Measurements from ENCODE around the gene STK26. TPM values are rescaled to one million over a fixed set of nuclear protein-coding genes. Genes with fewer than 3 reads are reported as not detected.

STK26 gene
- total and polyA plus RNA-seq, 2 of the 13 experiments (the other 11 are each of a cell fraction or from before 2014, with no cell fraction given): 16.9 to 47.9 TPM

GRCh38 chrX:132114607-132115006, 91.5 kb downstream of the STK26 start:
- H3K4me3 ChIP-seq (replicated peaks in 1 of 3; ENCODE audit: insufficient read depth in 1 of 3, low read depth in 2 of 3, low read length in 3 of 3): no peak overlapping the region
- POLR2A ChIA-PET: no interaction called here
- H3K27ac ChIP-seq (ENCODE audit: extremely low read length, insufficient read depth, low read length): no peak overlapping the region
- no peaks in the 10 kb centered on the region for H3K36me3 ChIP-seq (replicated peaks in 1 of 2; ENCODE audit: control insufficient read depth in 1 of 2, insufficient read depth in 2 of 2, low read length in 2 of 2)
- no peaks in the 10 kb centered on the region for H3K9me3 ChIP-seq (ENCODE audit: low read length)
- intact Hi-C loops (cut with micrococcal nuclease; ENCODE audit: unreplicated experiment) (no loop called here), in situ Hi-C loops (cut with HindIII; ENCODE audit: extremely low pct_ligation_motif_present, low pct_unique_long_range_greater_than_20kb) (no loop called here)
- H2AFZ ChIP-seq (ENCODE audit: low read length): no peak overlapping the region
- CTCF ChIA-PET (ENCODE audit: low intra/inter-chr PET ratio, low total read pairs): no interaction called here
- FAIRE-seq (no peak), DNase-seq (ENCODE audit: low spot score) (no peak), ATAC-seq (no peak)
- H3K27me3 ChIP-seq (ENCODE audit: control insufficient read depth in 1 of 2, insufficient read depth in 2 of 2, low read length in 2 of 2): no peaks in the 10 kb centered on the region
- H3K9ac ChIP-seq (ENCODE audit: insufficient read depth, low read depth, low read length): no peak overlapping the region
- no peaks in the 10 kb centered on the region for H4K20me1 ChIP-seq (ENCODE audit: insufficient read depth, low read length)
- no peaks in the 10 kb centered on the region for H3K79me2 ChIP-seq (ENCODE audit: insufficient read depth, low read length)
- no peaks in the 10 kb centered on the region for H3K4me1 ChIP-seq (ENCODE audit: insufficient read depth, low read length)
- no peak overlapping the region for H3K4me2 ChIP-seq (ENCODE audit: low read depth, low read length)
- no TSS peak for BruUV-seq (replicated peaks)
- TF ChIP-seq ZNF543 (CRISPR knock-in tag; IDR thresholded peaks at IDR 0.05): no peak
- no peak for TF ChIP-seq U2AF2 (IDR thresholded peaks at IDR 0.05; ENCODE audit: low read depth, low read length)

- no peak for ATAC-seq
- Histone ChIP-seq H4K20me1 (ENCODE audit: insufficient read depth, low read length) (no peaks in the 10 kb centered on the region), H3K4me1 (ENCODE audit: insufficient read depth, low read length) (no peaks in the 10 kb centered on the region), H3K4me3 (replicated peaks in 1 of 3; ENCODE audit: insufficient read depth in 1 of 3, low read depth in 2 of 3, low read length in 3 of 3) (no peak overlapping the region), H3K27me3 (ENCODE audit: control insufficient read depth in 1 of 2, insufficient read depth in 2 of 2, low read length in 2 of 2) (no peaks in the 10 kb centered on the region), H3K27ac (ENCODE audit: extremely low read length, insufficient read depth, low read length) (no peak overlapping the region), H3K9ac (ENCODE audit: insufficient read depth, low read depth, low read length) (no peak overlapping the region), H3K9me3 (ENCODE audit: low read length) (no peaks in the 10 kb centered on the region), H3K79me2 (ENCODE audit: insufficient read depth, low read length) (no peaks in the 10 kb centered on the region), H2AFZ (ENCODE audit: low read length) (no peak overlapping the region), H3K36me3 (replicated peaks in 1 of 2; ENCODE audit: control insufficient read depth in 1 of 2, insufficient read depth in 2 of 2, low read length in 2 of 2) (no peaks in the 10 kb centered on the region), H3K4me2 (ENCODE audit: low read depth, low read length) (no peak overlapping the region)
- BruUV-seq (replicated peaks): no TSS peak
- POLR2A ChIA-PET: no interaction called here
- in situ Hi-C loops (cut with HindIII; ENCODE audit: extremely low pct_ligation_motif_present, low pct_unique_long_range_greater_than_20kb): no loop called here
- no peak for FAIRE-seq
- intact Hi-C loops (cut with micrococcal nuclease; ENCODE audit: unreplicated experiment): no loop called here
- 17% methylated on average over 5 of the region's 5 CpGs for WGBS (ENCODE audit: low lambda C conversion rate)
- no peak for DNase-seq (ENCODE audit: low spot score)
- CTCF ChIA-PET (ENCODE audit: low intra/inter-chr PET ratio, low total read pairs): no interaction called here
- TF ChIP-seq CBX2 (IDR thresholded peaks at IDR 0.05; ENCODE audit: low read depth, low read length) (no peak), CBX2 (CRISPR knock-in tag; IDR thresholded peaks at IDR 0.05; ENCODE audit: low read depth) (no peak), ZNF850 (CRISPR knock-in tag; conservative IDR thresholded peaks at IDR 0.05) (no peak), ELF3 (CRISPR knock-in tag; IDR thresholded peaks at IDR 0.05) (no peak), NFKB2 (CRISPR knock-in tag; IDR thresholded peaks at IDR 0.05; ENCODE audit: borderline replicate concordance) (no peak), ARID4A (CRISPR knock-in tag; IDR thresholded peaks at IDR 0.05; ENCODE audit: borderline replicate concordance) (no peak), TEF (CRISPR knock-in tag; IDR thresholded peaks at IDR 0.05) (no peak), YEATS4 (CRISPR knock-in tag; IDR thresholded peaks at IDR 0.05; ENCODE audit: borderline replicate concordance) (no peak), AFF4 (CRISPR knock-in tag; IDR thresholded peaks at IDR 0.05) (no peak)
Observed at GRCh38 chrX:132115792-132116191, 92.7 kb downstream of the STK26 start.
